SKM-1 (cell line): ENCODE measurements around the gene SYNGR1.

Experiments
- DNase-seq: peaks from one replicate; lab custom pipeline; 2025; ENCODE audit not compliant: unreplicated experiment; lab: John Stamatoyannopoulos, UW

The SYNGR1 gene

DNA sequence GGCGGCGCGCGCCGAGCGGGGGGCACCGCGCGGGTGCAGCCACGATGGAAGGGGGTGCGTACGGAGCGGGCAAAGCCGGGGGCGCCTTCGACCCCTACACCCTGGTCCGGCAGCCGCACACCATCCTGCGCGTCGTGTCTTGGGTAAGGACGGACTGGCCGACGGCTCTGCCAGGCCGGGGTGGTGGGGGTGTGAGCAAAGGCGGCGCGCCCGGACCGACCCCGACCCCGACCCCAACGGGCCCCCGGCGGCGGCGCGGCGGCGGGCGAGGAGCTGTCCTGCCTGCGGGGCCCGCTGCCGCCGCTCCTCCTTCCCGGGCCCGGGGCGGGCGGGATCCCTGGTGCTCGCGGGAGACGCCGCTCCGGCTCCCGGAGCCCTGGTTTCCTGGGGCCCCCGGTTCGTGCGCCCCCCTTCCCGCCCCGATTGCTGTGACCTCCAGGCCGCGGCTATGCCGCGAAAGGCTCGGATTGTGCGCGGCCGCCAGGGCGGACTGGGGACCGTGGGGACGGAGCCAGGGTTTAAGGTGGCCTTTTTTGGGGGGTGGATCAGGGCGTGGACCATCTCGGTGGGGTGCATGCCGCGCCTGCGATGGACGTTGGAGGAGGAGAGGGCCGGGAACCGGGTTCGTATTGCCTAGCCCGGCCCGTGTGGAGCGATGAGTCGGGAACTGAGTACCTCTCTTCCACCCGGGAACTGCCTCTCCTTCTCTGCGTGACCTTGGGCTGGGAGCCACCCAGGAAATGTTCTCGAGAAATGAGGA is at the start of gene SYNGR1:
TSS of gene SYNGR1 (plus strand) at position 25 of the 760 bp plus-strand sequence. CDS start at position 45, 20 bp downstream.
- no peak for DNase-seq

GRCh38 chr22:39300186-39300830 is 49.5 kb upstream of the SYNGR1 start:
- DNase-seq = peak; percentile 45

GRCh38 chr22:39301108-39301507 is 48.7 kb upstream of the SYNGR1 start:
- no peak for DNase-seq

DNA sequence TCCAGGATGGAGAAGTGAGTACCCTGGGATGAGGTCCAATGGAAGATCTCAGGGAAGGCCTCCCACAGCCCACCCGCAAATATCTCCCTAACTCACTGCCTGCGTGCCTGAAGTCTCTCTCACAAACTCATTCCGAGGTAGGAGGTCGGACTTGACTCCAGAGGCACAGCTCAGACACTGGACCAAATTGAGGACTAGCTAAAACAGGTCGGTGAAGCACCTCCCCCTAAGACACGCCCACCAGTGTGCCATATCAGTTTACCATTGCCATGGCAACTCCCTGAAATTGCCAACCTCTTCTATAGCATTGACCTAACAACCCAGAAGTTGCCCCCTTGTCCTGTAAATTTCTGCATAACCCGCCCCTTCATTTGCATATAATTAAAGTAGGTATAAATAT is 47.9 kb upstream of the SYNGR1 start:
- DNase-seq = no peak

DNA sequence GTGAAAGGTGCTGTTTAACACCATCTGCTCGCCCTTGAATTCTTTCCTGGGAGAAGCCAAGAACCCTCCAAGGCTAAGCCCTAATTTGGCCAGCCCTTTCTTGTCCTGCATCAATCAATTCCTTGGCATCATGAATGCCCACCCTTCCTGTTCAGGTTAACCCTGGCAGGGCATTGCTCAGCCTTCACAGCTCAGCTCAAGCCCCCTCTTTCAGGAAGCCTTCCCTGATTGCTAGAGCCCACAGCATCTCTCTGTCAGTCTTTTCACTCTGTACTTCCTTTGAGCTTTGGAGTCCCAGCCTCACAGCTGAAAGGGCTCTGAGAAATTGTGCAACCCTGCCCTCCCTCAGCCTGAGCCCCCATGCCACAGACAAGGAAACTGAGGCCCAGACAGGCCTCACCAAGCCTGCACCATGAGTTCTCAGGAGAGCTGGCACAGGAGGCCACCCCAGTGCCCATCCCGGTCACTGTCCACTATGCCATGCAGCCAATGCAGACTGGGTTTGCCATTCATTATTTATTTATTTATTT is 47.3 kb upstream of the SYNGR1 start:
- no peak for DNase-seq

GRCh38 chr22:39303358-39303757 is 46.4 kb upstream of the SYNGR1 start:
- no peak for DNase-seq

DNA sequence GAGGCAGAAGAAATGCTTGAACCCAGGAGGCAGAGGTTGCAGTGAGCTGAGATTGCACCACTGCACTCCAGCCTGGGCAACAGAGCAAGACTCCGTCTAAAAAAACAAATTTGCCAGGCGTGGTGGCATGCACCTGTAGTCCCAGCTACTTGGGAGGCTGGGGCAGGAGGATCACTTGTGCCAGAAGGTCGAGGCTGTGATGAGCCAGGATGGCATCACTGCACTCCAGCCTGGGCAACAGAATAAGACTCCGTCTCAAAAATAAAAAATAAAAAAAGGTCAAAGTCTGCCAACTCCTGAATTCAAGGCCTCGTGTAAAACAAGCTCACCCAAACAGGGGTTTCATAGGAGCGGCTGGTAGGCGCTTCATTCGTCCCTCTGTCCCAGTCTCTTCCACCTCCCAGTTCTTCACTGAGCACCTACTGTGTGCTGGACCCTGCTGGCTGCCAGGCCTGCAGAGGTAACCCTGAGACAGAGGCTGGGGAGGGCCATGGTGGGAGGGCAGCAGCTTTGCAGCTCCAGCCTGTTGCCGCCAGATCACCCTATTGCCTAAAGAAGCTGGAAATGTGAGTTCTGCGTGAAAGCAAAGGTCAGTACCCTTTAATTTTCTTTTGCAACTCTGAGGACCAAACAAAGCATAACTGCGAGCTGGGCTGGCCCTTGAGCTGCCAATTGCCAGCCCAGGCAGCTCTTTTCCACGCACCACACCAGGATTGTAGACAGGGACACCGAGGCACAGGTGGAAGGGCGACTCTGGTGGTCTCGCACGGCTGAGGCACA is 45.7 kb upstream of the SYNGR1 start:
- DNase-seq = no peak

- DNase-seq = no peak
These were observed 43.1 kb upstream of the SYNGR1 start for GRCh38 chr22:39306456-39307361.

- DNase-seq = no peak
These were observed 41.0 kb upstream of the SYNGR1 start for GRCh38 chr22:39308614-39309363.

GRCh38 chr22:39309364-39309861 is 40.4 kb upstream of the SYNGR1 start:
- no peak for DNase-seq

GRCh38 chr22:39309881-39310714 is 39.7 kb upstream of the SYNGR1 start:
- DNase-seq = no peak

DNA sequence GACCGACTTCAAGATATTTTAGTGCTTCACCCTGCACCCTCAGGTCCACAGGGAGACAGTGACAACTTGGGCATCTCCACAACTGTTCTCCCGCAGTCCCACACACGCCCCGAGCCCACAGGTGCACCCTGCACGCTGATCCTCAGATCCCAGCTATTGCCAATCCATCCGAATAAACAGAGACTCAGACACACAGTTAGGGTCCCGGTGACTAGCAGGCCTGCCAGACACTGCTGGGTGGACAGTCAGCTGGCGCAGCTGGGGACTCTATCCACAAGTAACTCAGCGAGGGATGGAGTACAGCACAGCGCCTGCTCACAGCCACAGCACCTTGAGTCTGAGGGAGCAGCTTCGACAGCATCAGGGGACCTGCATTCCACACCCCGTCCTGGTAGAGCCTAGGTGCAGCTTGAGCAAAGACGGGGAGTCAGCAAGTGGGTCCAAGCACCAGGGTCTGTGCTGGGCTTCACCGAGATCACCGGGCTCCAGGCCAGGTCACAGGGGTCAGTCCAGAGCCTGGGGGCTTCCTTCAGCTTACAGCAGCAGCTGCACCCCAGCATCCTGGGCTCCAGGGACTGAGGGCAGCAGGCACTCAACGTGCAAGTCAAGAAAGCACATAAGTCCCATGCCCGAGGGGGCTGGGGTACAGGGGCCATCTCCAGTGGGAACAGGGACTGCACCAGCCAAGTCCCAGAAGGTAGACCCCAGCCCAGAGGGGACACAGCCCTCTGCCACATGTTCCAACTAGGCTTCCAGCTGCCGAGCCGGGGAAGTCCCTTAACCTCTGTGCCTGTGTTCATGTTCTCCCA is 38.0 kb upstream of the SYNGR1 start:
- DNase-seq = no peak

GRCh38 chr22:39312410-39312809 is 37.4 kb upstream of the SYNGR1 start:
- DNase-seq = no peak

- DNase-seq = no peak
These were observed 36.4 kb upstream of the SYNGR1 start for GRCh38 chr22:39313258-39314001.

- DNase-seq = no peak
These were observed 35.4 kb upstream of the SYNGR1 start for GRCh38 chr22:39314251-39314971.

- DNase-seq = no peak
These were observed 34.4 kb upstream of the SYNGR1 start for GRCh38 chr22:39315389-39315788.
